K562 (cell line): ENCODE results near the gene CD3D. TPM values are rescaled to one million over a fixed set of nuclear protein-coding genes. Genes with fewer than 3 reads are reported as not detected.

ENCODE experiments used
- ATF1 ChIP-seq, 2 experiments: fragments of 450-650 bp in 1 of 2; IDR thresholded peaks; 2 replicates each; pipeline ENCODE4 v1.6.1; 2016; ENCODE audit warnings: missing compliant biosample characterization in 1 of 2, missing genetic modification characterization in 1 of 2
- CEBPG ChIP-seq, 3 experiments: fragments of 200-800 bp in 1 of 3; sonication (Bioruptor generic) in 1 of 3; sonication (generic) in 1 of 3; formaldehyde crosslinking in 1 of 3; IDR thresholded peaks in 2 of 3; conservative IDR thresholded peaks in 1 of 3; 2 replicates each; pipeline versions ENCODE4 v1.6.1 to v1.8.0; 2016 to 2022; ENCODE audit warnings: missing compliant biosample characterization in 2 of 3, missing genetic modification characterization in 2 of 3, mild to moderate bottlenecking in 1 of 3, missing genetic modification reagents in 1 of 3
- CTBP1 ChIP-seq: fragments of 450-650 bp; IDR thresholded peaks from 2 replicates; pipeline ENCODE4 v1.6.1; 2016; ENCODE audit warnings: borderline replicate concordance
- ELF1 ChIP-seq: fragments of 200-800 bp; sonication (Bioruptor generic); IDR thresholded peaks from 2 replicates; pipeline ENCODE4 v1.6.1; 2016; ENCODE audit warnings: missing genetic modification characterization, missing compliant biosample characterization
- KLF16 ChIP-seq: IDR thresholded peaks from 2 replicates; pipeline ENCODE4 v1.6.1; 2016; ENCODE audit warnings: antibody characterized with exemption
- MTA1 ChIP-seq: fragments of 450-650 bp; IDR thresholded peaks from 2 replicates; pipeline ENCODE4 v1.6.1; 2017; ENCODE audit warnings: borderline replicate concordance
- TRIM24 ChIP-seq, 2 experiments: fragments of 450-650 bp; IDR thresholded peaks; 2 replicates each; pipeline ENCODE4 v1.6.1; 2016
- TSHZ1 ChIP-seq: fragments of 250-450 bp; sonication (Bioruptor Pico); IDR thresholded peaks from 2 replicates; pipeline ENCODE4 v1.4.0; 2020; ENCODE audit warnings: mild to moderate bottlenecking, moderate library complexity
- ZBTB40 ChIP-seq, 2 experiments: fragments of 450-650 bp in 1 of 2; sonication (generic) in 1 of 2; formaldehyde crosslinking in 1 of 2; IDR thresholded peaks; 2 replicates each; pipeline versions ENCODE4 v1.7.1 to v1.9.0; 2016 to 2022; ENCODE audit warnings: inconsistent platforms in 1 of 2, mild to moderate bottlenecking in 1 of 2, missing genetic modification reagents in 1 of 2
- ZFP36 ChIP-seq: fragments of 150-350 bp; IDR thresholded peaks from 2 replicates; pipeline ENCODE4 v1.6.1; 2018; ENCODE audit warnings: low read length, low read depth; ENCODE audit not compliant: partially characterized antibody
- ZNF253 ChIP-seq: fragments of 250-450 bp; sonication (Bioruptor Pico); conservative IDR thresholded peaks from 2 replicates; pipeline ENCODE4 v1.6.1; 2021; ENCODE audit warnings: mild to moderate bottlenecking
- ZNF263 ChIP-seq: sonication (generic); formaldehyde crosslinking; IDR thresholded peaks from 2 replicates; pipeline ENCODE4 v1.8.0; 2022; ENCODE audit warnings: mild to moderate bottlenecking, missing genetic modification reagents, borderline replicate concordance
- ZNF655 ChIP-seq: fragments of 250-450 bp; sonication (Bioruptor Pico); IDR thresholded peaks from 2 replicates; pipeline ENCODE4 v1.5.0; 2021
- polyA plus RNA-seq, 8 experiments: library from polyadenylated mRNA; depleted of rRNA in 4 of 8; stranded (reverse) in 5 of 8; unstranded in 3 of 8; fragments of >200 nt; fragmentation: Nextera tagmentation in 2 of 8; fragmentation: Illumina TruSeq in 1 of 8; extraction: Ambion mirVana in 2 of 8; extraction: Trizol in 1 of 8; gene quantifications; 2 replicates each; pipeline versions ENCODE4 v1.2.1 to v1.2.3, GENCODE V29; 2011 to 2014; ENCODE audit warnings: inconsistent platforms in 1 of 8, missing spikeins in 1 of 8
- total RNA-seq, 7 experiments: library from RNA; depleted of rRNA in 6 of 7; stranded (reverse); fragments of >200 nt in 6 of 7; fragmentation: Illumina TruSeq in 2 of 7; extraction: Trizol in 2 of 7; gene quantifications; 2 replicates each; pipeline versions ENCODE4 v1.2.1 to v1.2.3, GENCODE V29; 2011 to 2021; ENCODE audit warnings: low replicate concordance in 1 of 7

CD3D gene
- total and polyA plus RNA-seq, 9 of the 15 experiments (the other 6 are each of a cell fraction or from before 2014, with no cell fraction given) = 36.2 to 238 (median 67.1) TPM

- TF ChIP-seq ELF1 (tag) = peak; percentile 52; the same call in 1 of the 2 replicates
- TF ChIP-seq TSHZ1 (CRISPR knock-in tag) = no peak
- no peak for TF ChIP-seq ZBTB40 (IDR thresholded peaks at IDR 0.05)
- no peak for TF ChIP-seq ZBTB40 (CRISPR knock-in tag; IDR thresholded peaks at IDR 0.05)
- TF ChIP-seq KLF16 = 0 out of 2 replicates have a peak, but pooled peaks have one; percentile 5
- peak; percentile 87; the same call in 1 of the 2 replicates for TF ChIP-seq MTA1
- TF ChIP-seq ZNF253 (CRISPR knock-in tag) = no peak
- TF ChIP-seq ATF1 (CRISPR knock-in tag; IDR thresholded peaks at IDR 0.05) = no peak
- TF ChIP-seq ATF1 (tag; IDR thresholded peaks at IDR 0.05) = 0 out of 2 replicates have a peak, but pooled peaks have one; percentile 16
- TF ChIP-seq ZNF263 = peak; percentile 43; the same call in 1 of the 2 replicates
- TF ChIP-seq CTBP1 = peak; percentile 87; the same call in 1 of the 2 replicates
- TF ChIP-seq CEBPG (CRISPR knock-in tag; IDR thresholded peaks at IDR 0.05) = no peak
- peak; percentile 41 to 57; a peak in 2 of 4 replicates for TF ChIP-seq CEBPG (tag; conservative IDR thresholded peaks at IDR 0.05 in 1 of 2, IDR thresholded peaks at IDR 0.05 in 1 of 2)
- TF ChIP-seq TRIM24 (IDR thresholded peaks at IDR 0.05) = peak in 1 of 2 experiments; percentile 38; a peak in 1 of 4 replicates
- peak; percentile 24 for TF ChIP-seq ZFP36
- no peak for TF ChIP-seq ZNF655
Measured at GRCh38 chr11:118319337-118319707, 23.2 kb downstream of the CD3D start (continued).
